IMR-90 (cell line): ENCODE data around the gene RNF114. TPM values are rescaled to one million over a fixed set of nuclear protein-coding genes. Genes with fewer than 3 reads are reported as not detected.

ENCODE experiments used
- ATAC-seq: fragments of 200-7000 bp; cut with Tn5 transposase; 2 replicates; pipeline ENCODE4 v1.9.1; 2020; ENCODE audit warnings: low read depth, mild to moderate bottlenecking, moderate library complexity
- BruUV-seq: library from RNA; stranded (reverse); fragments of 400-500 nt; replicated peaks from 2 replicates; lab custom pipeline; 2021; lab: Mats Ljungman, UMichigan
- CTCF ChIA-PET: fragments of 300-600 bp; formaldehyde crosslinking; extraction: SDS; loops from one replicate; lab custom pipeline; 2021; ENCODE audit warnings: antibody characterized with exemption; lab: Yijun Ruan, JAX
- POLR2A ChIA-PET: fragments of 300-600 bp; sonication (Branson Sonifier 250); formaldehyde crosslinking; loops from one replicate; lab custom pipeline; 2022; ENCODE audit warnings: antibody characterized with exemption; ENCODE audit not compliant: unreplicated experiment; lab: Charles Lee
- DNase-seq: peaks from one replicate; pipeline ENCODE4 v3.0.0; 2013
- H2AFZ ChIP-seq: replicated peaks from 2 replicates; pipeline ENCODE3; 2013; ENCODE audit warnings: low read length, mild to moderate bottlenecking; ENCODE audit not compliant: poor library complexity
- H2AK5ac ChIP-seq: 2 replicates; pipeline ENCODE4 v1.6.1; 2013; ENCODE audit warnings: low read depth, low read length, inconsistent platforms
- H2AK9ac ChIP-seq: replicated peaks from 2 replicates; pipeline ENCODE3; 2013; ENCODE audit warnings: mild to moderate bottlenecking, low read depth, low read length, moderate library complexity; ENCODE audit not compliant: poor library complexity
- H2BK120ac ChIP-seq: 2 replicates; pipeline ENCODE4 v1.6.1; 2013; ENCODE audit warnings: low read depth, low read length, inconsistent platforms
- H2BK15ac ChIP-seq: 3 replicates; pipeline ENCODE4 v1.6.1; 2013; ENCODE audit warnings: low read depth, low read length, inconsistent platforms
- H2BK20ac ChIP-seq: 2 replicates; pipeline ENCODE4 v1.6.1; 2013; ENCODE audit warnings: low read depth, mild to moderate bottlenecking, inconsistent platforms, low read length, moderate library complexity
- H2BK5ac ChIP-seq: 2 replicates; pipeline ENCODE4 v1.6.1; 2013; ENCODE audit warnings: mild to moderate bottlenecking, low read depth, low read length, inconsistent platforms; ENCODE audit not compliant: poor library complexity, severe bottlenecking
- H3K14ac ChIP-seq: replicated peaks from 2 replicates; pipeline ENCODE4 v1.6.1; 2013; ENCODE audit warnings: low read depth, low read length, inconsistent platforms
- H3K18ac ChIP-seq: 2 replicates; pipeline ENCODE4 v1.6.1; 2013; ENCODE audit warnings: low read depth, low read length, control low read depth
- H3K23ac ChIP-seq: 2 replicates; pipeline ENCODE4 v1.6.1; 2013; ENCODE audit warnings: low read depth, low read length, inconsistent platforms
- H3K27ac ChIP-seq: 2 replicates; pipeline ENCODE4 v1.5.1; 2013; ENCODE audit warnings: mild to moderate bottlenecking, control low read depth, low read length; ENCODE audit not compliant: insufficient read depth
- H3K27me3 ChIP-seq: 2 replicates; pipeline ENCODE4 v1.6.1; 2013; ENCODE audit warnings: low read length; ENCODE audit not compliant: control insufficient read depth, insufficient read depth
- H3K36me3 ChIP-seq: 2 replicates; pipeline ENCODE4 v1.6.1; 2013; ENCODE audit warnings: low read length, mixed read lengths; ENCODE audit not compliant: control insufficient read depth, insufficient read depth
- H3K4ac ChIP-seq: 2 replicates; pipeline ENCODE4 v1.6.1; 2013; ENCODE audit warnings: low read depth, low read length, inconsistent platforms
- H3K4me1 ChIP-seq: 2 replicates; pipeline ENCODE4 v1.6.1; 2013; ENCODE audit warnings: low read length, mixed read lengths; ENCODE audit not compliant: control insufficient read depth, insufficient read depth
- H3K4me2 ChIP-seq: 2 replicates; pipeline ENCODE4 v1.6.1; 2013; ENCODE audit warnings: low read depth, mild to moderate bottlenecking, control low read depth, low read length, moderate library complexity
- H3K4me3 ChIP-seq: 2 replicates; pipeline ENCODE4 v1.5.1; 2013; ENCODE audit warnings: low read depth, mild to moderate bottlenecking, control low read depth, low read length, moderate library complexity; ENCODE audit not compliant: insufficient read depth
- H3K56ac ChIP-seq: 2 replicates; pipeline ENCODE4 v1.6.1; 2013; ENCODE audit warnings: low read length, inconsistent platforms; ENCODE audit not compliant: insufficient read depth; ENCODE audit errors: extremely low read depth
- H3K79me1 ChIP-seq, 2 experiments: 2 replicates each; pipeline ENCODE4 v1.6.1; 2013; ENCODE audit warnings: low read length in 2 of 2, inconsistent platforms in 1 of 2, low read depth in 1 of 2
- H3K9ac ChIP-seq: 2 replicates; pipeline ENCODE4 v1.6.1; 2013; ENCODE audit warnings: low read depth, low read length, control low read depth
- H3K9me1 ChIP-seq: 2 replicates; pipeline ENCODE4 v1.6.1; 2013; ENCODE audit warnings: low read length, inconsistent platforms; ENCODE audit not compliant: insufficient read depth
- H3K9me3 ChIP-seq: 2 replicates; pipeline ENCODE4 v1.6.1; 2013; ENCODE audit warnings: low read length; ENCODE audit not compliant: control insufficient read depth, insufficient read depth
- H4K20me1 ChIP-seq: 2 replicates; pipeline ENCODE4 v1.6.1; 2013; ENCODE audit warnings: low read length, inconsistent platforms; ENCODE audit not compliant: insufficient read depth
- H4K5ac ChIP-seq: 2 replicates; pipeline ENCODE4 v1.6.1; 2013; ENCODE audit warnings: mild to moderate bottlenecking, low read depth, low read length, control low read depth
- H4K8ac ChIP-seq, 2 experiments: 2 replicates each; pipeline ENCODE4 v1.6.1; 2013; ENCODE audit warnings: low read depth in 2 of 2, low read length in 2 of 2, control low read depth in 1 of 2, inconsistent platforms in 1 of 2
- H4K91ac ChIP-seq: 2 replicates; pipeline ENCODE4 v1.6.1; 2013; ENCODE audit warnings: low read depth, low read length, inconsistent platforms; ENCODE audit not compliant: insufficient read depth
- CEBPB ChIP-seq: IDR thresholded peaks from 2 replicates; pipeline ENCODE4 v1.6.1; 2012; ENCODE audit warnings: low read depth, low read length, improper control_type of control experiment
- CTCF ChIP-seq: conservative IDR thresholded peaks from 2 replicates; pipeline ENCODE4 v1.5.1; 2012; ENCODE audit warnings: mild to moderate bottlenecking, low read depth, low read length, improper control_type of control experiment
- NFE2L2 ChIP-seq: fragments of 150-350 bp; IDR thresholded peaks from 2 replicates; pipeline ENCODE4 v1.6.1; 2016; ENCODE audit warnings: low read depth, mild to moderate bottlenecking, low read length
- RAD21 ChIP-seq: IDR thresholded peaks from 2 replicates; pipeline ENCODE4 v1.6.1; 2012; ENCODE audit warnings: low read length, improper control_type of control experiment
- WGBS, 2 experiments: methylation state at CpG; one replicate each; pipeline versions ENCODE4 v1.1.5 to v1.1.7; 2013; ENCODE audit warnings: missing lambda C conversion rate in 2 of 2; ENCODE audit not compliant: insufficient read length in 1 of 2; ENCODE audit errors: extremely low coverage in 2 of 2; 5-methylcytosine and 5-hydroxymethylcytosine counted together
- dilution Hi-C: fragments of 300-500 bp; cut with HindIII; formaldehyde crosslinking; loops from one replicate; pipeline ENCODE4 v1.14.3; 2018; ENCODE audit warnings: low sequenced_read_pairs; ENCODE audit not compliant: unreplicated experiment
- in situ Hi-C: fragments of 300-500 bp; cut with MboI; formaldehyde crosslinking; loops from 3 replicates; pipeline ENCODE4 v1.14.3; 2019; ENCODE audit warnings: low sequenced_read_pairs, inconsistent platforms, mixed read lengths
- intact Hi-C: fragments of 100-400 bp; cut with micrococcal nuclease; formaldehyde crosslinking; loops from 2 replicates; pipeline ENCODE4 v1.10.0; 2022
- polyA plus RNA-seq, 3 experiments: library from polyadenylated mRNA; depleted of rRNA; stranded (reverse); fragments of >200 nt; gene quantifications; 2 replicates each; pipeline ENCODE4 v1.2.3, GENCODE V29; 2012; ENCODE audit warnings: low replicate concordance in 1 of 3
- total RNA-seq: library from RNA; depleted of rRNA; stranded (reverse); fragments of >200 nt; gene quantifications from 2 replicates; pipeline ENCODE4 v1.2.3, GENCODE V29; 2012

Gene RNF114
- total and polyA plus RNA-seq, 2 of the 4 experiments (the other 2 are of a cell fraction): 44.6 to 62.3 TPM

GRCh38 chr20:49896204-49896603 lies 40.0 kb upstream of the RNF114 start:
- peaks cover 3% of the 10 kb centered on the region for H3K9me1 ChIP-seq
- H4K5ac ChIP-seq: no peak overlapping the region
- H3K56ac ChIP-seq: no peak overlapping the region
- peaks cover 0 to 13% of the 10 kb centered on the region in 2 experiments; a peak in 2 of 4 replicates for H3K79me1 ChIP-seq
- ATAC-seq: no peak
- no peak overlapping the region for H2BK20ac ChIP-seq
- TF ChIP-seq CTCF (no peak), RAD21 (no peak), NFE2L2 (no peak), CEBPB (peak; percentile 32; the same call in 1 of the 2 replicates)
- no peak overlapping the region for H2AFZ ChIP-seq
- ChIA-PET POLR2A (no interaction called here), CTCF (no interaction called here)
- dilution Hi-C loops (no loop called here), in situ Hi-C loops (no loop called here), intact Hi-C loops (no loop called here)
- no peak overlapping the region for H3K4me2 ChIP-seq
- WGBS, 2 experiments: 100% methylated on average over 1 of the region's 6 CpGs; no CpG with 5 or more reads in 1 of the 2 experiments
- no peak overlapping the region for H4K8ac ChIP-seq
- no peak overlapping the region for H3K4ac ChIP-seq
- no peak overlapping the region for H2BK120ac ChIP-seq
- H2BK5ac ChIP-seq: no peak overlapping the region
- no peak overlapping the region for H2AK9ac ChIP-seq
- no peaks in the 10 kb centered on the region for H3K9me3 ChIP-seq
- peaks cover 19% of the 10 kb centered on the region for H3K4me1 ChIP-seq
- H4K20me1 ChIP-seq: peaks cover 4% of the 10 kb centered on the region; the same call in 1 of the 2 replicates
- no TSS peak for BruUV-seq
- H2AK5ac ChIP-seq: no peak overlapping the region
- H3K18ac ChIP-seq: no peak overlapping the region
- no peak overlapping the region for H4K91ac ChIP-seq
- no peak overlapping the region for H3K4me3 ChIP-seq
- H2BK15ac ChIP-seq: no peak overlapping the region
- H3K14ac ChIP-seq: no peak overlapping the region
- no peaks in the 10 kb centered on the region for H3K27me3 ChIP-seq
- no peak overlapping the region for H3K23ac ChIP-seq
- no peaks in the 10 kb centered on the region for H3K36me3 ChIP-seq
- DNase-seq: no peak
- H3K27ac ChIP-seq: no peak overlapping the region
- no peak overlapping the region for H3K9ac ChIP-seq
